Measurements from ENCODE around the gene SNTN.

- TF ChIP-seq, protein P1, sequence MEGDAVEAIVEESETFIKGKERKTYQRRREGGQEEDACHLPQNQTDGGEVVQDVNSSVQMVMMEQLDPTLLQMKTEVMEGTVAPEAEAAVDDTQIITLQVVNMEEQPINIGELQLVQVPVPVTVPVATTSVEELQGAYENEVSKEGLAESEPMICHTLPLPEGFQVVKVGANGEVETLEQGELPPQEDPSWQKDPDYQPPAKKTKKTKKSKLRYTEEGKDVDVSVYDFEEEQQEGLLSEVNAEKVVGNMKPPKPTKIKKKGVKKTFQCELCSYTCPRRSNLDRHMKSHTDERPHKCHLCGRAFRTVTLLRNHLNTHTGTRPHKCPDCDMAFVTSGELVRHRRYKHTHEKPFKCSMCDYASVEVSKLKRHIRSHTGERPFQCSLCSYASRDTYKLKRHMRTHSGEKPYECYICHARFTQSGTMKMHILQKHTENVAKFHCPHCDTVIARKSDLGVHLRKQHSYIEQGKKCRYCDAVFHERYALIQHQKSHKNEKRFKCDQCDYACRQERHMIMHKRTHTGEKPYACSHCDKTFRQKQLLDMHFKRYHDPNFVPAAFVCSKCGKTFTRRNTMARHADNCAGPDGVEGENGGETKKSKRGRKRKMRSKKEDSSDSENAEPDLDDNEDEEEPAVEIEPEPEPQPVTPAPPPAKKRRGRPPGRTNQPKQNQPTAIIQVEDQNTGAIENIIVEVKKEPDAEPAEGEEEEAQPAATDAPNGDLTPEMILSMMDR (IDR thresholded peaks at IDR 0.05; ENCODE audit: low read depth, low read length), result no peak
- TF ChIP-seq POLR2A (IDR thresholded peaks at IDR 0.05; ENCODE audit: extremely low read depth, insufficient read length) (no peak), MAX (IDR thresholded peaks at IDR 0.05; ENCODE audit: low read depth, low read length) (no peak), MYC (IDR thresholded peaks at IDR 0.05; ENCODE audit: low read depth, low read length) (no peak)
Observed at GRCh38 chr3:63679186-63679585, 26.7 kb downstream of the SNTN start.
